ENCODE measurements around the gene EIF5A2. TPM values are rescaled to one million over a fixed set of nuclear protein-coding genes. Genes with fewer than 3 reads are reported as not detected.
"Not testable (repeated sequence)": the region's sequence is repeated elsewhere in the genome, so short reads cannot be mapped to it uniquely, and the experiment has no call there.

EIF5A2 gene
- total RNA-seq, 1 donor from 2014 or later, result 6.7 TPM

DNA sequence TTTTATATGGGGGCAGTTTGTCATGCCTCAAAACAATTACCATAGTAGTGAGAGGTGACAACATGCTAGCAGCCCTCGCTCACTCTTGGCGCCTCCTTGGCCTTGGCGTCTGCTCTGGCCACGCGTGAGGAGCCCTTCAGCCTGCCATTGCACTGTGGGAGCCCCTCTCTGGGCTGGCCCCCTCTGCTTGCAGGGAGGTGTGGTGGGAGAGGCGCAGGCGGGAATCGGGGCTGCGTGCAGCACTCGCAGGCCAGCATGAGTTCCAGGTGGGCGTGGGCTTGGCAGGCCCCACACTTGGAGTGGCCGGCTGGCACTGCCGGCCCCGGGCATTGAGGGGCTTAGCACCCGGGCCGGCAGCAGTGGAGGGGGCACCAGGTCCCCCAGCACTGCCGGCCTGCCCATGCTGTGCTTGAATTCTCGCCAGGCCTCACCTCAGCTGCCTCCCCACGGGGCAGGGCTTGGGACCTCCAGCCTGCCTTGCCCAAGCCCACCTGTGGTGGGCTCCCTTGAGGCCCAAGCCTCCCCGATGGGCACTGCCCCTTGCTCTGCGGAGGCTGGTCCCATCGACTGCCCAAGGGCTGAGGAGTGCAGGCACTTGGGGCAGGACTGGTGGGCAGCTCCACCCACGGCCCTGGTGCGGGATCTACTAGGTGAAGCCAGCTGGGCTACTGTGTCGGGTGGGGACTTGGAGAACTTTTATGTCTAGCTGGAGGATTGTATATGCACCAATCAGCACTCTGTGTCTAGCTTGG, 38.8 kb upstream of the EIF5A2 start:
- no peaks in the 10 kb centered on the region for H3K9me3 ChIP-seq
- H3K4me1 ChIP-seq, result no peaks in the 10 kb centered on the region

GRCh38 chr3:170942011-170942410, 33.6 kb upstream of the EIF5A2 start:
- Histone ChIP-seq H3K36me3 (no peaks in the 10 kb centered on the region), H3K9me3 (peaks cover 16% of the 10 kb centered on the region), H3K4me3 (no peak overlapping the region), H3K27me3 (ENCODE audit: low read depth) (no peaks in the 10 kb centered on the region), H3K4me1 (no peaks in the 10 kb centered on the region), H3K27ac (no peak overlapping the region)
- ATAC-seq, result no peak
- TF ChIP-seq, protein P1, sequence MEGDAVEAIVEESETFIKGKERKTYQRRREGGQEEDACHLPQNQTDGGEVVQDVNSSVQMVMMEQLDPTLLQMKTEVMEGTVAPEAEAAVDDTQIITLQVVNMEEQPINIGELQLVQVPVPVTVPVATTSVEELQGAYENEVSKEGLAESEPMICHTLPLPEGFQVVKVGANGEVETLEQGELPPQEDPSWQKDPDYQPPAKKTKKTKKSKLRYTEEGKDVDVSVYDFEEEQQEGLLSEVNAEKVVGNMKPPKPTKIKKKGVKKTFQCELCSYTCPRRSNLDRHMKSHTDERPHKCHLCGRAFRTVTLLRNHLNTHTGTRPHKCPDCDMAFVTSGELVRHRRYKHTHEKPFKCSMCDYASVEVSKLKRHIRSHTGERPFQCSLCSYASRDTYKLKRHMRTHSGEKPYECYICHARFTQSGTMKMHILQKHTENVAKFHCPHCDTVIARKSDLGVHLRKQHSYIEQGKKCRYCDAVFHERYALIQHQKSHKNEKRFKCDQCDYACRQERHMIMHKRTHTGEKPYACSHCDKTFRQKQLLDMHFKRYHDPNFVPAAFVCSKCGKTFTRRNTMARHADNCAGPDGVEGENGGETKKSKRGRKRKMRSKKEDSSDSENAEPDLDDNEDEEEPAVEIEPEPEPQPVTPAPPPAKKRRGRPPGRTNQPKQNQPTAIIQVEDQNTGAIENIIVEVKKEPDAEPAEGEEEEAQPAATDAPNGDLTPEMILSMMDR (IDR thresholded peaks at IDR 0.05), result no peak
- DNase-seq, result no peak
- intact Hi-C loops (cut with DNase I), result no loop called here

More for the DNA sequence above, 38.8 kb upstream of the EIF5A2 start:
- intact Hi-C loops (cut with DNase I), result no loop called here
- H3K27me3 ChIP-seq (ENCODE audit: low read depth), result no peaks in the 10 kb centered on the region
- no peak for ATAC-seq
- no peak for DNase-seq
- no peaks in the 10 kb centered on the region for H3K36me3 ChIP-seq
- TF ChIP-seq, protein P1 (IDR thresholded peaks at IDR 0.05), result no peak
- no peak overlapping the region for H3K4me3 ChIP-seq
- no peak overlapping the region for H3K27ac ChIP-seq

DNA sequence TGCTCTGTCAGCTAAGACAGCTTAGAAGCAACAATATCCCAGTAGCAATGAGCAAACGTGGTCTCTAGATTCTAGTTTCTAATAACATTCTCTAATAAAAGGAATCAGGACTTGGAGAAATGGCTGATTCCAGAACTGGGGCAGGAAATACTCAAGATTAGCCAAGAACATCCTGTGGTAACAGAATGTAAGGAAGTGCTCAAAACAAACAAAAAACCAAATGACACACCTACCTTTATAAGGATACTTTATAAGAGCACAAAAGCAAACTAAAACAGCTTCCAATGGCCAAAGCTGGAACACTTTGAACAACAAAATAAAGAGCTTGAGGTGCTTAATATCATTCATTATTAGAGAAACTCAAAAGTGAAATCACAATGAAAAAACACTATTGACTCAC, 33.1 kb upstream of the EIF5A2 start:
- H3K4me1 ChIP-seq, result no peaks in the 10 kb centered on the region
- intact Hi-C loops (cut with DNase I), result no loop called here
- ATAC-seq, result no peak
- no peaks in the 10 kb centered on the region for H3K27me3 ChIP-seq (ENCODE audit: low read depth)
- H3K4me3 ChIP-seq, result no peak overlapping the region
- H3K9me3 ChIP-seq, result peaks cover 16% of the 10 kb centered on the region
- DNase-seq, result no peak
- no peak overlapping the region for H3K27ac ChIP-seq
- H3K36me3 ChIP-seq, result no peaks in the 10 kb centered on the region
- TF ChIP-seq, protein P1 (IDR thresholded peaks at IDR 0.05), result no peak

GRCh38 chr3:170933039-170933438, 24.6 kb upstream of the EIF5A2 start:
- H3K27me3 ChIP-seq (ENCODE audit: low read depth); intact Hi-C loops (cut with DNase I); DNase-seq; H3K9me3 ChIP-seq; H3K4me1 ChIP-seq; H3K27ac ChIP-seq; H3K4me3 ChIP-seq; ATAC-seq; H3K36me3 ChIP-seq: not testable (repeated sequence)

GRCh38 chr3:170923553-170923952, 15.1 kb upstream of the EIF5A2 start:
- H3K4me3 ChIP-seq; H3K36me3 ChIP-seq; H3K27me3 ChIP-seq (ENCODE audit: low read depth); H3K4me1 ChIP-seq; intact Hi-C loops (cut with DNase I); H3K9me3 ChIP-seq; DNase-seq; H3K27ac ChIP-seq; ATAC-seq: not testable (repeated sequence)

DNA sequence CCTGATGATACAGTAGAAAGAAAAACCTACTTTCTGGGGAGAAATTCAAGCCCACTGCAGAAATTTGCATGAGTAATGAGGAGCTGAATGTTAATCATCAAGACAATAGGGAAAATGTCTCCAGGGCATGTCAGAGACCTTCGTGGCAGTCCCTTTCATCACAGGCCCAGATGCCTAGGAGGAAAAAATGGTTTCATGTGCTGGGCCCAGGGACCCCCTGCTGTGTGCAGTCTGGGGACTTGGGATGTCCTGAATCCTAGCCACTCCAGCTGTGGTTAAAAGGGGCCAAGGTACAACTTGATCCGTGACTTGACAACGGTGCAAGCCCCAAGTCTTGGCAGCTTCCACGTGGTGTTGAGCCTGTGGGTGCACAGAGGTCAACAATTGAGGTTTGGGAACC, 10.3 kb upstream of the EIF5A2 start:
- DNase-seq (no peak), ATAC-seq (no peak)
- Histone ChIP-seq H3K9me3 (peaks cover 14% of the 10 kb centered on the region), H3K4me3 (no peak overlapping the region), H3K27ac (no peak overlapping the region), H3K27me3 (ENCODE audit: low read depth) (no peaks in the 10 kb centered on the region), H3K4me1 (no peaks in the 10 kb centered on the region), H3K36me3 (no peaks in the 10 kb centered on the region)
- intact Hi-C loops (cut with DNase I), result no loop called here
- TF ChIP-seq, protein P1 (IDR thresholded peaks at IDR 0.05), result no peak

All from lower lobe of right lung (tissue), 2 donors.